HL-60 (cell line): ENCODE data around the gene TMX3.

Experiments used
- DNase-seq, 2 experiments: peaks; one replicate each; pipeline ENCODE4 v3.0.0-alpha.2; 2010 to 2020; ENCODE audit warnings: low read depth in 1 of 2, low spot score in 1 of 2
- H3K27ac ChIP-seq: fragments of 250-450 bp; sonication (Bioruptor Pico); replicated peaks from 2 replicates; pipeline ENCODE4 v1.5.1; 2020; ENCODE audit warnings: mild to moderate bottlenecking, moderate library complexity
- H3K27me3 ChIP-seq: fragments of 250-450 bp; sonication (Bioruptor Pico); 2 replicates; pipeline ENCODE4 v1.5.1; 2021; ENCODE audit warnings: mild to moderate bottlenecking, moderate library complexity; ENCODE audit not compliant: insufficient read depth, poor library complexity, severe bottlenecking
- H3K4me3 ChIP-seq: replicated peaks from 2 replicates; pipeline ENCODE4 v1.5.1; 2011; ENCODE audit warnings: mild to moderate bottlenecking, control low read depth, low read length; ENCODE audit not compliant: insufficient read depth
- GABPA ChIP-seq: IDR thresholded peaks from 2 replicates; pipeline ENCODE4 v1.6.1; 2012; ENCODE audit warnings: low read depth
- POLR2AphosphoS5 ChIP-seq: IDR thresholded peaks from 2 replicates; pipeline ENCODE4 v1.6.1; 2012; ENCODE audit warnings: low read depth
- SPI1 ChIP-seq: IDR thresholded peaks from 2 replicates; pipeline ENCODE4 v1.6.1; 2012; ENCODE audit warnings: low read depth, mild to moderate bottlenecking, borderline replicate concordance
- TF ChIP-seq, protein P1 (sequence below): IDR thresholded peaks from 2 replicates; pipeline ENCODE4 v1.6.1; 2012; ENCODE audit warnings: low read depth; ENCODE audit not compliant: insufficient replicate concordance
- TF ChIP-seq, protein P2 (sequence below): IDR thresholded peaks from one replicate; pipeline ENCODE4 v1.5.1; 2011; ENCODE audit warnings: low read length, control low read depth, inconsistent platforms; ENCODE audit not compliant: insufficient read depth

TMX3 gene

DNA sequence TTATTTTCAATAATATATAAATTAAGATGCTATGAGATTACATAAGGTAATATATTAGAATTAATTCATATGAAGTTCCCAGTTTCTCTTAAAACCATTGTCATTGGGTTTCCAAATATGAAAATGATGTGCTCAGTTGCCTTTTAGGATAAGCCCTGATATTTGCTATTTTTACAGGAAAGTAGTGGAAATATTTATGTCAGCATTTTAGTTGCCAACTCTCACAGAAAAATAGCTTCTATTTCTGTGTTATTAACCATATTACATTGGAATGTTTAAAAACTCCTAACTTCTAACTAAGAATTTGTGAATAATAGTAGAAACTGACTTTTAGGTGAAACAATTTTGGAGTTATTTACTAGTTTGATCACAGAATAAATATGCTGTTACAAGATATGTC, 74.0 kb downstream of the TMX3 start:
- TF ChIP-seq, protein P1, sequence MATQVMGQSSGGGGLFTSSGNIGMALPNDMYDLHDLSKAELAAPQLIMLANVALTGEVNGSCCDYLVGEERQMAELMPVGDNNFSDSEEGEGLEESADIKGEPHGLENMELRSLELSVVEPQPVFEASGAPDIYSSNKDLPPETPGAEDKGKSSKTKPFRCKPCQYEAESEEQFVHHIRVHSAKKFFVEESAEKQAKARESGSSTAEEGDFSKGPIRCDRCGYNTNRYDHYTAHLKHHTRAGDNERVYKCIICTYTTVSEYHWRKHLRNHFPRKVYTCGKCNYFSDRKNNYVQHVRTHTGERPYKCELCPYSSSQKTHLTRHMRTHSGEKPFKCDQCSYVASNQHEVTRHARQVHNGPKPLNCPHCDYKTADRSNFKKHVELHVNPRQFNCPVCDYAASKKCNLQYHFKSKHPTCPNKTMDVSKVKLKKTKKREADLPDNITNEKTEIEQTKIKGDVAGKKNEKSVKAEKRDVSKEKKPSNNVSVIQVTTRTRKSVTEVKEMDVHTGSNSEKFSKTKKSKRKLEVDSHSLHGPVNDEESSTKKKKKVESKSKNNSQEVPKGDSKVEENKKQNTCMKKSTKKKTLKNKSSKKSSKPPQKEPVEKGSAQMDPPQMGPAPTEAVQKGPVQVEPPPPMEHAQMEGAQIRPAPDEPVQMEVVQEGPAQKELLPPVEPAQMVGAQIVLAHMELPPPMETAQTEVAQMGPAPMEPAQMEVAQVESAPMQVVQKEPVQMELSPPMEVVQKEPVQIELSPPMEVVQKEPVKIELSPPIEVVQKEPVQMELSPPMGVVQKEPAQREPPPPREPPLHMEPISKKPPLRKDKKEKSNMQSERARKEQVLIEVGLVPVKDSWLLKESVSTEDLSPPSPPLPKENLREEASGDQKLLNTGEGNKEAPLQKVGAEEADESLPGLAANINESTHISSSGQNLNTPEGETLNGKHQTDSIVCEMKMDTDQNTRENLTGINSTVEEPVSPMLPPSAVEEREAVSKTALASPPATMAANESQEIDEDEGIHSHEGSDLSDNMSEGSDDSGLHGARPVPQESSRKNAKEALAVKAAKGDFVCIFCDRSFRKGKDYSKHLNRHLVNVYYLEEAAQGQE: no peak
- TF ChIP-seq SPI1 (no peak), GABPA (no peak), POLR2AphosphoS5 (no peak)
- TF ChIP-seq, protein P2, sequence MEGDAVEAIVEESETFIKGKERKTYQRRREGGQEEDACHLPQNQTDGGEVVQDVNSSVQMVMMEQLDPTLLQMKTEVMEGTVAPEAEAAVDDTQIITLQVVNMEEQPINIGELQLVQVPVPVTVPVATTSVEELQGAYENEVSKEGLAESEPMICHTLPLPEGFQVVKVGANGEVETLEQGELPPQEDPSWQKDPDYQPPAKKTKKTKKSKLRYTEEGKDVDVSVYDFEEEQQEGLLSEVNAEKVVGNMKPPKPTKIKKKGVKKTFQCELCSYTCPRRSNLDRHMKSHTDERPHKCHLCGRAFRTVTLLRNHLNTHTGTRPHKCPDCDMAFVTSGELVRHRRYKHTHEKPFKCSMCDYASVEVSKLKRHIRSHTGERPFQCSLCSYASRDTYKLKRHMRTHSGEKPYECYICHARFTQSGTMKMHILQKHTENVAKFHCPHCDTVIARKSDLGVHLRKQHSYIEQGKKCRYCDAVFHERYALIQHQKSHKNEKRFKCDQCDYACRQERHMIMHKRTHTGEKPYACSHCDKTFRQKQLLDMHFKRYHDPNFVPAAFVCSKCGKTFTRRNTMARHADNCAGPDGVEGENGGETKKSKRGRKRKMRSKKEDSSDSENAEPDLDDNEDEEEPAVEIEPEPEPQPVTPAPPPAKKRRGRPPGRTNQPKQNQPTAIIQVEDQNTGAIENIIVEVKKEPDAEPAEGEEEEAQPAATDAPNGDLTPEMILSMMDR: no peak
- no peak for DNase-seq
- no peak overlapping the region for H3K27ac ChIP-seq
- H3K27me3 ChIP-seq: peaks cover 6% of the 10 kb centered on the region
- H3K4me3 ChIP-seq: no peak overlapping the region

DNA sequence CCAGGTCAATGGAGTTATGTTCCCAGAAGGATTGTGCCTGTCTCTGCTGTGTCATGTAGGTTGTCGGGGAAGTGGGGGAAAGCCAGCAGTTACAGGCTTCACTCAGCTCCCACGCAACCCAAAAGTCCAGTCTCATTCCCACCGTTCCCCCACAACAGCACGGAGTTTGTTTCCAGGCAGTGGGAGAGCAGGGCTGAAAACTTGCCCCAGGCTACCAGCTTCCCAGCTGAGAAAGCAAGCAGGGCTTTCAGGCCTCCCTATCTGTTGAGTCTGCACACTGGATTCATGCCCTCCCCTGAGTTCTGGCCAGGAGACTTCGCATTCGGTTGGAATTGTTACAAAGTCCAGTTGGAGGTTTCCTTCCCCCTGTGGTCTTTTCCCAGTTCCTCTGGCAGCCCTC, 76.3 kb downstream of the TMX3 start:
- DNase-seq: no peak
- H3K27me3 ChIP-seq: peaks cover 6% of the 10 kb centered on the region
- no peak overlapping the region for H3K27ac ChIP-seq
- no peak for TF ChIP-seq POLR2AphosphoS5
- TF ChIP-seq, protein P2: no peak
- TF ChIP-seq SPI1: no peak
- TF ChIP-seq GABPA: no peak
- TF ChIP-seq, protein P1: no peak
- no peak overlapping the region for H3K4me3 ChIP-seq

DNA sequence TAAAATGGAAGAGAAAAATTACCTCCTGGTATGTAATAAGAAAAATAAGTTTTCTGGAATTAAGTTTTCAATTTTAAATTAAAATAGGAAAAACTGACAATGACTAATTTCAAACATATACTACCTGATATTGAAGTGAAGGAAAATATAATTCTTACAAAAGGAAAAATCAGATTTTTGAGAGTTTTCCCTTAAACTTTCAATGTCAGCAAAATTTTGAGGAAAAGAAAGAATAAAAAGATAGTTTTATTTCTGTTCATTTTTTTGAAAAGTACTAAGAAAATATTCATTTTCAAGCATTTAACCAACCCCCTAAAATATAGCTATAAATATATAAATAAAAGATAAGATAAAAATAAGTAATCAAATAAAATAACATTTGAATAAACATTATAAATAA, 87.1 kb downstream of the TMX3 start:
- TF ChIP-seq, protein P1: no peak
- TF ChIP-seq SPI1: no peak
- no peak for TF ChIP-seq POLR2AphosphoS5
- no peak for TF ChIP-seq GABPA
- DNase-seq: no peak
- H3K4me3 ChIP-seq: no peak overlapping the region
- H3K27ac ChIP-seq: no peak overlapping the region
- no peaks in the 10 kb centered on the region for H3K27me3 ChIP-seq
